ENCODE data around the gene RREB1.
"Not testable (repeated sequence)": the region's sequence is repeated elsewhere in the genome, so short reads cannot be mapped to it uniquely, and the experiment has no call there.

Gene RREB1

DNA sequence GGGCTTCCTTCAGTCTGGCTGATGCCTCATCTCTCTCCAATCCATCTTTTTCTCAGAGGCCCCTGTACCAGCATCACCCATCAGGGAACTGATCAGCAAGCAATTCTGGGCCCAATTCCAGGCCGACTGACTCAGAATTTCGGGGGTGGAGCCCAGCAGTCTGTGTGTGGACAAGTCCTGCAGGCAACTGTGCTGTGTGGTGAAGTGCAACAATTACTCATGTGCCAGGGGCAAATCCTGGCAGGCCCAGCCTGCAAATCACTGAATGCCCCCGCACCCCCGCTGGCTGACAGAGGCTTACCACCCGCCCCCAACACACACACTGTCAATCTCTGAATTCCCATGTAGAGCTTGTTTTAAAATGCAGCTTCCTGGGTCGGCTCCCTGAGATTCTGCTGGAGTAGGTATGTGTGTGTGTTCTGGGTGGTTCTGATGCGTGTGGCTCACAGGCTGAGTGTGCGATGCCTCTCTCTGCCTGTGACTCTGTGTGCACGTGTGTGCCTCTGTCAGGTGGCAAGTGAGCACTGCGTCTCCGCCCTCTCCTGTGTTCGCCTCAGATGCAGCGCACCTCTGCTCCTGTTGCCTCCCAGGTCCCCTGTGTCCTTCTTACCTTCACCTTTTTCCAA is 159.8 kb downstream of the RREB1 start:
- no peak for DNase-seq

GRCh38 chr6:7268362-7268761 is 160.6 kb downstream of the RREB1 start:
- no peak for DNase-seq

DNA sequence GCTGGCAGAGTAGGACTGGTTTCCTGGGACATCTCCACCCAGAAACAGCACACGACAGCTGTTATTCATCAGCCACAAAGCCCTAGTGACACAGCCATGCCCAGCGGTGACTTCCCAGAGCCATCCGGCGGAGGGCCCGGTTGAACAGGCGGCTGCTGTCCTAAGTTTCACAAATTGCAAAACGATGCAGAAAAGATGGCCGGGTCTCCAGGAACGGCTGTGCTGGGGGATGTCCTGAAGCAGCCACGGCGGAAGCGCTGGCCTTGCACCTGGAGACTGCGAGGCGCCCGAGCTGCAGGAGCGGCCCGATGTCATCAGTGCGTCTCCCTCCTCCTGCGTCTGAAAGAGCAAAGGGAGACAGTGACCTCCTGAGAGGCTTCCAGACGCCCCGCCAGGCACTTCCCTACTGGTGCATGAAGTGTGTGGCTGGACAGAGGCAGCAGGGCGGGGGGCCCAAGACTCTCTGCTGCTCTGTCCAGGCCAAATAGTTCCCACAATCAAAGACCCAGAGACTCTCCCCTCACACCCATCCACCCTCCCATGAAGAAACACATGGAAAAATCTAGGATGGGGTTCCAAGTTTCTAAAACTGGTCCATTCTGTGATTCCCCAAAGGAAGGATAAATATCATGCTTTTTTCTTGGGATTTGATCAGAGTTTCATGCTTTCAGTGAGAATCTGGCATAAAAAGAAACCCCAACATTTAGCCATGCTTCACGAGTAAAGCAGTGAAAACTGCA is 161.2 kb downstream of the RREB1 start:
- no peak for DNase-seq

DNA sequence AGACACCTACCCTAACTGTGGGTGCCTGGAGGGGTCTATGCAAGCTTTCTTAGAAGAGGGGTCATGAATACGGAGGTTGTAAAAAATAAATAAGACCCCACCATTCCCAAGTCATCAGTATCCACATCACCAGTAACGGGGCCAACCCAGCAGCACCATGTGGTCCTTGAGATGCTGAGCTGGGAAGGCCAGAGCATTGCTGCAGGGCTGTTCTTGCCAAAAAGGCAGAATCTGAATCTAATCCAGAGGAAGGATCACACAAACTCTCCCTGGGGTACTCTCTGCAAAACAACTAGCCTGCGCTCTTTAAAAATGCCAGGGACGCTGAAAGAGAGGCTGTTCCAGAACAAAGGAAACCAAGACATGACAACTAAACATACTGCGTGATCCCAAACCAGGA is 162.1 kb downstream of the RREB1 start:
- no peak for DNase-seq

DNA sequence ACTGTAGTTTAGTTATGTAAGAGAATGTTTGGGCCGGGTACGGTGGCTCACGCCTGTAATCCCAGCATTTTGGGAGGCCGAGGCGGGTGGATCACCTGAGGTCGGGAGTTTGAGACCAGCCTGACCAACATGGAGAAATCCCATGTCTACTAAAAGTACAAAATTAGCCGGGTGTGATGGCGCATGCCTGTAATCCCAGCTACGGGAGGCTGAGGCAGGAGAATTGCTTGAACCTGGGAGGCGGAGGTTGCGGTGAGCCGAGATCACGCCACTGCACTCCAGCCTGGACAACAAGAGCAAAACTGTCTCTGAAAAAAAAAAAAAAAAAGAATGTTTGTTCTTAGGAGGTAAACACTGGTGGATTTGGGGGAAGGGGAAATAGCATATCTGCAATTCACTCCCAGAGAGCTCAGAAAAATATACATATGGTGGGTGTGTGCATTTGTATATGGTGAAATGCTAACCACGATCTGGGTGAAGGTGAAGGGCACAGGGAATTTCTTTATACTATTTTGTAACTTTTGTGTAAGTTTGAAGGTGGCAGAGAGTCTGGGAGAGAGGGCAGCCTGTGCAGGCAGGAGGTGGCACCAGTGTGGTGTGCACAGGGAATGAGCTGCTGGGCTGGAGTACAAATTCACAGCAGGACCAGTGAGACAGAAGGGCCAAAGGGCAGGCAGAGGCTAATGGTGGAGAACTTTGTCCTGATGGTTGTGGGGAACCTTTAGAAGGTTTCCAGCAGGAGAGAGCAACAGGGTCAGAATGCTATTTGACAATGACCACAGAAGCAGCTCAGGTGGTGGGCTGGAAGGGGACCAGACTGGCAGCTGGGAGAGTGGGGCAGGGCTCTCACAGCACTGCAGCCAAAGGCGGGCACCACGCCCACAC is 162.8 kb downstream of the RREB1 start:
- DNase-seq, result no peak

GRCh38 chr6:7271205-7271534 is 163.4 kb downstream of the RREB1 start:
- DNase-seq, result no peak

DNA sequence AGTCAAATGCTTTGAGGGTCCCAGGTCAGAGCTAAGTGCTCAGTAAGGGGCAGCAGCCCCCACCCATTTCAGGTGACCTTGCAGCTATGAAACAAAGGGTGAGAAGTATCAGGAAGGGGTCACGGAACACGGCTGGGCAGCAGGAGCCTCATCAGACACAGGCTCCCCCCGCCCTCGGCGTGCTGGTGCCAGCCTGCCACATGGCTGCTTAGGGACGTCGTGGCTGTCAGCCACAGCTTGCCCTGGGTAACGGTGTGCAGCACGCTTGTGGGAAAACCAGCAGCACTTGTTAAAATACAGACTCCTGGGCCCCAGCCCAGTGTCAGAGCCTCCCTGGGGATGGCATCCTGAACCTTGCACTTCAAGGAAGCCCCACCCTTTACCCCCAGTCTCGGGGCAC is 165.9 kb downstream of the RREB1 start:
- DNase-seq, result no peak

GRCh38 chr6:7274525-7274924 is 166.8 kb downstream of the RREB1 start:
- not testable (repeated sequence) for DNase-seq

GRCh38 chr6:7276199-7276524 is 168.4 kb downstream of the RREB1 start:
- DNase-seq, result no peak

DNA sequence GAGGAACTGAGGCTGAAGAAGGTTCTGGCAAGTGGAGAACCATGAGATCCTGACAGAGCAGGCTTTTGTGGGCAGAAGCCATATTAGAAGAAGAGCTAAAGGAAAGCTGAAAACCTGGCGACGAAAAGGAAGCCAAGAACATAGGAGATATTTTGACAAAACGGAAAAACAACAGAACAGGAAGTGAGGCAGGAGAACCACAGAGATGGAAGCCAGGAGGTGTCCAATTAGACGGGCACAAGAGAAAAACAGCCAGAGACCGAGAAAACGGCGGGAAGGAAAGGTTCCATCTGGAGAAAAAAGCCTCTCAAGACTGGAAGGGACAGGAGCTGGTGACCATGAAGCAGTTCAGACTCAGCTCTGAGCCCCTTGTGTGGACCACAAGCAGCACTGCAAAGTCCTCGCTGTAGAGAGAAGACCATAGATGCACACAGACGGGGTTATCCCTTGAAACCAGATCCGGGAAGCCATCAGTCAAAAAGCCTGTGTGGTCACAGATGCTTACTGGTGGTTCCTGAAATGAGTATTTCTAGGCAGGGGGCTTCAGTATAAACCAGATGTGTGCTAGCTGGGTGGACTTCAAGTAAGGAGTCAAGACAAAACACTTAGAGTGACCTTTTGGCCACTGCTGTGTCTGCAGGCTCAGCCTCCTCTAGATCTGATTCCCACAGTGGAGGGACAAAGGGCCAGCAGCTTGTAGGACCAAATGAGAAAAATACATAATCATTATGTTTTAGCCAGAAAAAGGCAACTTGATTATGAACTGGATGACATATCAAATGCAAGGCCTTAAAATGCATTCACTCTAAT is 174.5 kb downstream of the RREB1 start:
- no peak for DNase-seq

GRCh38 chr6:7283676-7284075 is 175.9 kb downstream of the RREB1 start:
- DNase-seq, result no peak

- no peak for DNase-seq
Observed at GRCh38 chr6:7285416-7285815, 177.7 kb downstream of the RREB1 start.

DNA sequence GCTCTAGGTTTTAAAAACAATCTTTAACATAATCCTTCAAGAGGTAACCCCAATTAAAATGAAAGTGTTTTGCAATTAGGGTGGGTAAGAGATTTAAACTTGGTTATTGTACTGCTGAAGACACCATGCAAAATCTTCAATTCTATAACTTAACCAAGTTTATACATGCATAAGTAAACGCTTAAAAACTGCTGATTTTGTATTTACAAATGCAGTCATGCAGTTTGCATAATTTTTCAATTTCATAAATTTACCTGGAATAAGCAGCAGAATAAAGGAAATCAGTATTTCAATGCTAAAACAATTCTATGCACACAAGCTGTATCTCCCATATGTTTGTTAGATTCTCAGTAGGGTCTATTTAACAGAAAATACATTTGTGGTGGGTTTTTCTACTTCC is 182.3 kb downstream of the RREB1 start:
- no peak for DNase-seq

DNA sequence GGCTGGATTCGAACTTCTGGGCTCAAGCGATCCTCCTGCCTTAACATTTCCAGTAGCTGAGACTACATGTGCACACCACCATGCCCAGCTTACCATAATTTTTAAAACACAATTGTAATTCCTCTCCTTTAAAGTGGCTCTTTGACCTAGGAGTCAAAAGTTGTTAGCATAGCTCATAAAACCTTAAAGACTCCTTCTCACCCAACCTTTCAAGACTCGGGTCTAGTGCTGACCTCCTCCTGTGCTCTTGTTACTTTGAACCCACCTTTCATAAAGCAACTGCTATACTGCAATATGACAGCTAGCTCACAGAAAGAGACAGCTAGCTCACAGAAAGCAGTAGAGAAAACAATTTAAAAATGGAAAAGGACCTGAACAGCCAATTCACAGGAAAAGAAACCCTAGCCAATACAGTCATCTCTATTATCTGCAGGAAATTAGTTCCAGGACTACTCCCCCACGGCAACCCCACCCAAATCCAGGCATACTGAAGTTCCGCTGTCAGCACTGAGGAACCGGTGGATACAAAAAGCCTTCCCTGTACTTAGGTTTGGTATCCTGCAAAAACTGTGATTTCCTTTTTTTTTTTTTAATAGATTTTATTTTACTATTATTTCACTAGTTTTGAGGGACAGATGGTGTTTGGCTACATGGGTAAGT is 185.0 kb downstream of the RREB1 start:
- no peak for DNase-seq

- DNase-seq, result no peak
Observed at GRCh38 chr6:7295916-7296315, 188.2 kb downstream of the RREB1 start.

DNA sequence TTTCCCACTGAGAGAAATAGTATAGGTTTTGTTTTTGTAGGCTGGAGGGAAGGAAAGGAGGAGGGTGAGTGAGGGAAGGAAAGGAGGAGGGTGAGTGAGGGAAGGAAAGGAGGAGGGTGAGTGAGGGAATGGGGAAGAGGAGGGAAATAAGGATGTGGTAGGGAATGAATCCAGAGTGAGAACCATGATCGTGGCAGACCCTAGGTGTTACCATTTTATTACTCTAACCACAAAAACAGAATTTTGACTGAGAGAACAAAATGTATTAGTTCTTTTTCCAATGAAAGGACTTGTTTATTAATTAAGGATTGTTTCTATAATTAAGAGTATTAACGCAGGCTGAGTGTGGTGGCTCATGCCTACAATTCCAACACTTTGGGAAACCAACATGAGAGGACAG is 188.8 kb downstream of the RREB1 start:
- DNase-seq, result no peak

DNA sequence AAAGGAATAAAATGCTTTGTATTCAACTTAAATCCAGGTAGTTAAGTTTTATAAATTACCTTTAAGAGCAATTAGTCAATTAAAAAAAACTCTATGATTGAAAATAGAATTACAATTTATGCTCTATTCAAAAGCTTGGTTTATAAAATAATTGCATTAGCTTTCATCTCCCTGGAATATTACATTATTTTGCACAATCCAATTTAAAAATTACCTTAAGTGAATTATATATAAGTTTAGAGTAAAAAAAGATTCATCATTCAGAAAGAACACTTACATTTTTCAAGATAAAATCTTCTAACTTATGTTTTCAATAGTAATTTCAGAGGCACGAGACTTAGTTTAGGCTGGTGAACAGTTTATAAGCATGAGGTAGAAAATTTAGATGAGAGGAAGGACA is 190.4 kb downstream of the RREB1 start:
- no peak for DNase-seq

- no peak for DNase-seq
Observed at GRCh38 chr6:7300926-7301325, 193.2 kb downstream of the RREB1 start.
